ENCODE data around the gene MACF1.

MACF1 gene

DNA sequence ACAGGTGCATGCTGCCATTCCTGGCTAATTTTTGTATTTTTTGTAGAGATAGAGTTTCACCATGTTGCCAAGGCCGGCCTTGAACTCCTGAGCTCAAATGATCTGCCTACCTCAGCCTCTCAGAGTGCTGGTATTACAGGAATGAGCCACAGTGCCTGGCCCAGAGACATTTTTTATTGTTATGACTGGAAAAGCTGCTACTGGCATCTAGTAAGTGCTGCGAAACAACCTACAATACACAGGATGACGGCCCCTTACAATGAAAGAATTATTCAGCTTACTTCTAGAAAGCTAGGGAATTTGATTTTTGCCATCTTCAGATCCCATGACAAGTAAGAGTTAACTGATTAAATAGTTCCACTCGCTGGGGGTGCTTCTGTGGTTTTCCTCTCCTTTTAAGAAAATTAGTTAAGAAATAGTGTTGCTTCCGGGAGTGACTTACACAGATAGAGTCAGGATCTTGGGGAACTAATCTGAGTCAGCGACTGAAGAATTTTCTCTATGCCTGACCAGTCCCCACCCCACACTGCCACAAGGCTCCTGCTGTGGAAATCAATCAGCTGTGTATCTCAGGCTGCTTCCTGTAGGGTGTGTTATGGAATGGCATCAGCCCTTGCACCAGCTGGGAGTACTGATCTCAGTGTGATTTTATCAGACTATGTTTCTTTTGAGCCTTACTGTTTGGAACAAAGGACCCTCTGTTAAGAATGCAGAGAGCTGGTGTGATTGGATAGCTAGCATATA lies 194.0 kb downstream of the MACF1 start:
- no peak for DNase-seq

GRCh38 chr1:39401106-39401505 lies 196.6 kb downstream of the MACF1 start:
- DNase-seq = no peak

DNA sequence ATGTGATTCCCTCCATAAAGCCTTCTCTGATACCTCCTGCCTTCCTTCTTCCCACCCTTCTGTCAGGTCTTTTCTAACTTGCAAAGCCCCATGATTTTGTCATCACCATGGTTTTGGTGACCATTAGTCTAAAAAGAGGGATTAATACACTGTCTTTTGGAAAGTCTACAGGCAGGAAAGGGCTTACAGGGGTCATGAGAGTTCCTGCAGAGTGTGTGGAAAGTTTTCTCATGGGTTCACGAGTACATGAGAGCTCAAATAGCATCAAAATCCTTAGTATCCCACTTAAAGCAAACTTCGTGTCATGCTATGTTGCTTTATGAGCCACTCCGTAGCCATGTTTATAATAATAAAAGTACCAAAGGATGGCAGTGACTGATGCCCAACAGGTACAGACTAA lies 200.4 kb downstream of the MACF1 start:
- no peak for DNase-seq

DNA sequence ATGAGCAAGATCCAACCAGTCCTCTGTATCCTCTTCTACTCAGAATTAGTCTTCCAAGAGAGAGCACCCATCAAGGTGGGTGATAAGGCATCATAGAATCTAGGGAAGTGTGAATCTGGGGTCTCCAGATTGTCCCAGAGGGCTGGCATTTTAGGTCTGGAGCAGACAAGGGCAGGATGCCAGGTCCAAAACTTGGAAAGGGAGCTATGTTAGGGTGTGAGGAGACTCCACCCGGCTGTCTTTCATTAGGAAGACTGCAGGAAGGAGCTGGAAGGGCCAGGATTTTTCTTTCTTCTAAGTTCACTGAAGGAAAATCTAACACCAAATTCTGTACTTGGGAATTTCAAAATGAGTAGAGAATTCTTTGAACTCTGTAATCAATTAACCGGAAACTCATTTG lies 200.9 kb downstream of the MACF1 start:
- DNase-seq = no peak

- no peak for DNase-seq
Observed at GRCh38 chr1:39406533-39407450, 202.3 kb downstream of the MACF1 start.

- DNase-seq = no peak
Observed at GRCh38 chr1:39407510-39407895, 203.0 kb downstream of the MACF1 start.

DNA sequence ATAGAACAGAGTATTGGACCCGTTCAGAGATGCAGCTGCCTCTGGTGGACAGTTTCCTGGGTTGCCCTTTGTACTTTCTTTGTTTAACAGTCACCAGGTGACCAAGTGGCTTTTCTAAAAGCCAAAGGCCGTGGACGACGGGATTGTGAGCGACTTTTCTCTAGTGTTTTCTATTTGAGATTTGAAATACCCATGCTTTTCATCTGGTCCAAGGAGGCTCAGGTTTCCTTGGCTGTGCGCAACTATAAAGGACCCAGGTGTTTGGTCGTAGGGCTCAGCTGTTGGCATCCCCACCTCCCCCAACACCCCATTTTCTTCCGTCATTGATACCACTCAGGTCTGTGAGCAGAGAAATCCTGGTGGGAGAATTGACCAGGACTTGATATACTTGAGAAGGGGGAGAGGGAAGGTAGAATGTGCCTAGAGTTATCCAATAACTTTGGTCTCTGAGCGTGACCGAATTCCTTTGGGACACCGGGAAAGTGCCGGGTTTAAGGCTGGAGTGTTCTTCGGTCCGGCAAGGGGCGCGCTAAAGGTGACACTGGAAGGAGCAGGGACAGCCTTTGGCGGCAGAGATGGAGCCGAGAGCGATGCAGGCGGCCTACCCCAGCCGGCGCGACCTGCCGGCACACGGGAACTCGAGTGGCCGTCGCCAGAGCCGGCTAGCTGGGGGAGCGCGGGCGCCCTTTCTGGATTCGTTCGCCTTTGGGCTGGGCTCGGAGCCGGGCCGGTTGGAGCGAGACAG lies 203.6 kb downstream of the MACF1 start:
- no peak for DNase-seq

DNA sequence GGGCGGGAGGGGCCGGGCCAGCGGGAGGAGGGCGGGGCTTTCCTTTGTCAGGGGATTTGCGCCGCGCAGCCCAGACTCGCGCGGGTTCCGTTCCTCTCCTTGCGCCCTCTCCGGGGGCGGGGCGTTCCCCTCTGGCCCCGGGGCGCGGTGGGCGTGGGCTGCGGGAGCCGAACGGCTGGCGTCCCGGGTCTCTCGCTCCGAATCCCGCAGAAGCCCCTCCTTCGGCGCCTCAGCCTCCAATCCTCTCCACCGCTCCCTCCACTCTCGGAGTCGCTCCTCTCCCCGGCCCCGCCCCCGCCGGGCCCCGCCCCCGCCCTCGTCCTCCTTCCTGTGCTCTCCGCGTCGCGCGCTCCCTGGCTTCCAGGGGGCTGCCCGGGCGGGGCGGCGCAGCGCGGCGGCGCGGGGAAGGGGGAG lies 204.2 kb downstream of the MACF1 start:
- peak; percentile 83 for DNase-seq

DNA sequence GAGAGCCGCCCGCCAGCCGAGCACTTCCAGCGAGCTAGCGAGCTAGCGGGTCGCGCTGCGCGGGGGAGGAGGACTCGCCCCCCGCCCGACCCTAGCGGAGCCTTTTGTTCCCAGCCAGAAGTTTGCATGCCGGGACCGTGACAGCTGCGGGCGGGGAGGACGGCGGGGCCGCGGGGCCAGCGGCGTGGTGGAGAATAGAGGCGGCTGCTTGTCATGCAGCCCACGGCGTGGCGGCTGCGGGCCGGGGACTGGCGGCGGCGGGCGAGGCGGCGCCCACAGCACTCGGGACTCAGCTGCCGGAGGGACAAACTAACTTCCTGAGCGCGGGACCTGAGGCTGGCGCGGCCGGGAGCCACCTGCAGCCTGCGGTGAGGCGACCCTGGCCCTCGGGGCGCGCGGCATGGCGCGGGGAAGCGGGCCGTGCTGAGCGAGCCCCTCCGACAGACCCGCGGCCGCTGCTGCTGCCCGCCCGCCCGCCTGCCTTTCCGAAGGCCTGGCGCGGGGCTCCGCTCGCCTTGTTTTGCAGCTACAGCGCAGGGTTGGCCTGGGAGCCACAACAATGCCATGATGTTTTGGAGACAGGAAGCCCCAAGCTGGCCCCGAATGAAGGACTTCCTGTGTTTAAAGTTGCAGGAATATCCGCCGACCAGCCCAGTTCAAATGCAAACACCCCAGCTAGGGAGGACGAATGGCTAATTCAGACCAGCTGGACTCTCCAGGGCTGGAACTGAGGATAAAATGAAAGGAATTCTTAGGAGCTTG lies 204.7 kb downstream of the MACF1 start:
- no peak for DNase-seq

DNA sequence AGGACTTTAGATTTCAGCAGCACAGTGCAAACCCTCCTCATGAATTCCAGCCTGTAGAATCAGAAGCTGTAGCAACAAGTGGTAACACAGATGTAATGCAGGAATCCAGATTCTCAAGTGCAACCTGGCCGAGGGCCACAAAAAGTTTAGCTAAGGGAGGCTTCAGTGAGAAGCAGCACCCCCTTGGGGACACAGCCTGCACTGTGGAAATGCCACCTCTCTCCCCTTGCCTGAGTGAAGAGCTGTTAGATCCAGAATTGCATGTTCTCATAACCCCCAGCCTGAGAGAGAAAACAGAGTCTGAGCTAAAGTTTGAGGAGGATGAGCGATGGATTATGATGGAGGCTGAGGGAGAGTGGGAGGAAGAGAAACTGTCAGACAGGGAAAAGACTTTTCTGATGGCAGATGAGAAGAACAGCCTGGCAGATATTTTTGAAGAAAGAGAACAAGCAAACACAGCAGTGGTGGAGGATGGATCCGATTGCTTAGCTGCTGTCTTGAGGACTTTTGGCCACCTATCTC lies 206.5 kb downstream of the MACF1 start:
- DNase-seq = no peak

DNA sequence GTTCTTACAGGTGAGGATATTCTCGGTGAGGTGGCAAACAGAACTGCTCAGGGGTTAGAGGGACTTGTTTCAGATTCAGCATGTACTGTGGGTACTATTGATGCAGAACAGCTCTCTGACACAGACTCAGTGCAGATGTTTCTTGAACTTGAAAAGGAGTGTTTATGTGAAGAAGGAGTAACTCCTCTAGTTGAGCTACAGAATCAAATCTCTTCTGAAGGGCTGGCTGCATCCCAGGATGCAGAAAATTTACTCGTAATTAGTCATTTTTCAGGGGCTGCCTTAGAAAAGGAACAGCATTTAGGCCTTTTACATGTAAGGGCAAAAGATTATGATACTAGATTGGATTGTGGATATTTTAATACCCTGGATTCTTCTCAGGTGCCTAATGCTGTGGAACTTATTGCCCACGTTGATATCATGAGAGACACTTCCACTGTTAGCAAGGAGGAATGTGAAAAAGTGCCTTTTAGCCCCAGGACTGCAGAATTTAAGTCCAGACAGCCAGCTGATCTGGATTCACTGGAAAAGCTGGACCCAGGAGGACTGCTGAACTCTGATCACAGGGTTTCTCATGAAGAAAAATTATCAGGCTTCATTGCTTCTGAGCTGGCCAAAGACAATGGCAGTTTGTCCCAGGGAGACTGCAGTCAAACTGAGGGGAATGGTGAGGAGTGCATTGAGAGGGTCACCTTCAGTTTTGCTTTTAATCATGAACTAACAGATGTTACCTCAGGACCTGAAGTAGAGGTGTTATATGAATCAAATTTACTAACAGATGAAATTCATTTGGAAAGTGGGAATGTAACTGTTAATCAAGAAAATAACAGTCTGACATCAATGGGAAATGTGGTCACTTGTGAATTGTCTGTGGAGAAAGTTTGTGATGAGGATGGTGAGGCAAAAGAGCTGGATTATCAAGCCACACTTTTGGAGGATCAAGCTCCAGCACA lies 207.3 kb downstream of the MACF1 start:
- no peak for DNase-seq

DNA sequence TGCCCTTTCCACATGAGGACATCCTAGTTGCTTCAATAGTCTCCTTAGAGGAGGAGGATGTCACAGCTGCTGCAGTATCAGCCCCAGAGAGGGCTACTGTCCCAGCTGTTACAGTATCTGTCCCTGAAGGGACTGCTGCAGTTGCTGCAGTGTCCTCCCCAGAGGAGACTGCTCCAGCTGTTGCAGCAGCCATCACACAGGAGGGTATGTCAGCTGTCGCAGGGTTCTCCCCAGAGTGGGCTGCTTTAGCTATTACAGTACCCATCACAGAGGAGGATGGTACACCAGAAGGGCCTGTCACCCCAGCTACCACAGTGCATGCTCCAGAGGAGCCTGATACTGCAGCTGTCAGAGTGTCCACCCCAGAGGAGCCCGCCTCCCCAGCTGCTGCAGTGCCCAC lies 208.4 kb downstream of the MACF1 start:
- DNase-seq = no peak

GRCh38 chr1:39413902-39414528 lies 209.5 kb downstream of the MACF1 start:
- DNase-seq = no peak

GRCh38 chr1:39415553-39415952 lies 211.1 kb downstream of the MACF1 start:
- DNase-seq = no peak

- no peak for DNase-seq
Observed at GRCh38 chr1:39416609-39417008, 212.1 kb downstream of the MACF1 start.

DNA sequence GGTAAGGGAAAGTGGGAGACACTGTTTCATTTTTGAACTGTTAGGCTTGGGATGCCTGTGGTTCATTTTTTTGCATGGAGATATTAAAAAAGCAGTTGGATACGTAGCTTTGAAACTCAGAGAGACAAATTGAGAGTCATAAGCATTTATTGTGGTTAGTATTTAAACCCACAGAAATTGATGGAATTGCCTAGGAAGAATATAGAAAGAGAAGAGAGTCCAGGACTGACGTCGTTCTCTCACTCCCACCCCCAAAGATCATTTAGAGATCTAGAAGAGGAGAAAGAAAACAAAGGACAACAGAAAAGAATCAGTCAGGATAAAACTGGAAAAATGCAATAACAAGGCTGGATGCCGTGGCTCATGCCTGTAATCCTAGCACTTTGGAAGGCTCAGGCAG lies 213.7 kb downstream of the MACF1 start:
- DNase-seq = no peak

- no peak for DNase-seq
Observed at GRCh38 chr1:39420493-39420892, 216.0 kb downstream of the MACF1 start.

DNA sequence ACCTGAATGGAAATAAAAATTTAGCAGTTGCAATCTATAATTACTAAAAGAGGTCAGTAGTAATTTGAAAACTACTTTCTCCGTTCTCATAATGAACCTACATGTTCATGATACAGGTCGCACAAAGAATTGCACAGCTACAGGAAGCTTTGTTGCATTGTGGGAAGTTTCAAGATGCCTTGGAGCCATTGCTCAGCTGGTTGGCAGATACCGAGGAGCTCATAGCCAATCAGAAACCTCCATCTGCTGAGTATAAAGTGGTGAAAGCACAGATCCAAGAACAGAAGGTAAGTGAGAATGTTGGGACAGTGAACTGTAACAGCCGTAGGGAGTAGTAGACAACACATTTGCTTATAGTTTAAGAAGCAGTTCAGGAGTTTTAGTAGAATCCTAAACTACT lies 218.1 kb downstream of the MACF1 start:
- no peak for DNase-seq

- DNase-seq = no peak
Observed at GRCh38 chr1:39425151-39425550, 220.7 kb downstream of the MACF1 start.

DNA sequence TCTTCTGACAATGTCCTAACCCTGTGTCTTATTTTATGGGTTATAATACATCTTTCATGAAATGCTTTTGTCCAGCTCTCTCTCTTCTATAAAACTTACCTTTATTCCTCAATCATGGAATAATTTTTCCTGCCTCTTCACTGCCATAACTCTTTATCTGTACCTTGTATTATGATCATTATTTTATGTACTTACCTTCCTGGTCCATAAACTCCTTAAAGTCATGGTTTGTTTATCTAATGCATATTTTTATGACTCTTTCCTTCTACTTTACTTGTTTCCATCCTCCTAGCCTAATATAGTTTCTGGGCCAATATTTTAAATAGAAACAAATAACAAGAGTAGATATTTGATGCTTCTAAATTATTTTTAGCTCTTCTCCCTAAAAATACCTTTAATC lies 221.1 kb downstream of the MACF1 start:
- no peak for DNase-seq

DNA sequence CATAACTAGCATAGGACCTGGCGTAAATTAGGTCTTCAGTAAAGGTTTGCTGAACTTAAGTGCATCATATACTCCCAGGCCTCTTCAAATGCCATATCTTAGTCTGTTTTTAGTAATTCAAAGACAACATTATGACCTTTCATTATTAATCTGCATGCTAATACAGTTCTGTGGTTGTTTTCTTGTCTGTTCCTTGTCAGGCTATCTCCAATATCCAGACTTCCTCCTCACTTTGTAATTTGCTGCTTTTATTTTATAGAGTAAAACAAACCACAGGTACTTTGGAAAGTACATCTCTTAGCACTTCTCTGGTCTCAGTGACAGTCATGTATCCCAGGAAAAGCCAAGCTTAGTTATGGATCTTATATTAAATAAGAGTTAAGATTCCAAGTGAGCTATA lies 221.9 kb downstream of the MACF1 start:
- no peak for DNase-seq
